IPS-NIHi7 (cell line): ENCODE measurements around the gene CKS1B.

ENCODE experiments used
- DNase-seq: peaks from one replicate; pipeline ENCODE4 v3.0.0; 2012; ENCODE audit warnings: mixed read lengths; ENCODE audit errors: extremely low spot score

Gene CKS1B

GRCh38 chr1:154945962-154946850 lies 28.3 kb upstream of the CKS1B start:
- DNase-seq: no peak

- no peak for DNase-seq
Observed at GRCh38 chr1:154948079-154948478, 26.4 kb upstream of the CKS1B start.

- no peak for DNase-seq
Observed at GRCh38 chr1:154951901-154952657, 22.4 kb upstream of the CKS1B start.

GRCh38 chr1:154952664-154953063 lies 21.8 kb upstream of the CKS1B start:
- DNase-seq: no peak

GRCh38 chr1:154953611-154954038 lies 20.9 kb upstream of the CKS1B start:
- no peak for DNase-seq

GRCh38 chr1:154954541-154954940 lies 19.9 kb upstream of the CKS1B start:
- DNase-seq: no peak

GRCh38 chr1:154955039-154955717 lies 19.3 kb upstream of the CKS1B start:
- DNase-seq: no peak

GRCh38 chr1:154955718-154956543 lies 18.6 kb upstream of the CKS1B start, which contains the start of gene PBXIP1:
Gene PBXIP1 (minus strand): TSS chr1:154956099. CDS start chr1:154953721, 2,378 bp downstream.
- DNase-seq: peak; percentile 96

GRCh38 chr1:154956544-154956941 lies 17.9 kb upstream of the CKS1B start:
- DNase-seq: no peak

GRCh38 chr1:154957091-154957657 lies 17.3 kb upstream of the CKS1B start:
- DNase-seq: no peak

GRCh38 chr1:154958036-154958435 lies 16.4 kb upstream of the CKS1B start:
- no peak for DNase-seq

GRCh38 chr1:154958681-154959425 lies 15.6 kb upstream of the CKS1B start:
- no peak for DNase-seq

GRCh38 chr1:154959426-154959780 lies 15.1 kb upstream of the CKS1B start:
- DNase-seq: no peak

GRCh38 chr1:154960446-154961136 lies 13.9 kb upstream of the CKS1B start:
- no peak for DNase-seq

- DNase-seq: peak; percentile 80
Observed at GRCh38 chr1:154961207-154962155, 13.0 kb upstream of the CKS1B start, which contains the start of gene PYGO2. Gene PYGO2 (minus strand): TSS chr1:154961782. CDS start chr1:154961576, 206 bp downstream.

- DNase-seq: no peak
Observed at GRCh38 chr1:154962156-154962749, 12.2 kb upstream of the CKS1B start.

GRCh38 chr1:154962795-154963330 lies 11.6 kb upstream of the CKS1B start:
- DNase-seq: no peak

GRCh38 chr1:154963643-154964042 lies 10.8 kb upstream of the CKS1B start:
- DNase-seq: no peak
